Right cardiac atrium (tissue), 5 donors: ENCODE data around the gene TRDN. TPM values are rescaled to one million over a fixed set of nuclear protein-coding genes. Genes with fewer than 3 reads are reported as not detected.

Experiments used
- ATAC-seq, 2 donors: fragments of 200-7000 bp; cut with Tn5 transposase; one replicate each; pipeline versions ENCODE4 v1.8.0 to v1.9.1; 2020; ENCODE audit warnings: moderate library complexity in 2 of 2, mild to moderate bottlenecking in 1 of 2
- DNase-seq, 3 donors: peaks; one replicate each; pipeline ENCODE4 v3.0.0-alpha.2; 2020
- H3K27ac ChIP-seq: one replicate; pipeline ENCODE4 v1.5.1; 2013; ENCODE audit warnings: mild to moderate bottlenecking, low read length, control low read depth, moderate library complexity
- H3K27me3 ChIP-seq: one replicate; pipeline ENCODE4 v1.6.1; 2013; ENCODE audit not compliant: control insufficient read depth, insufficient read depth
- H3K4me1 ChIP-seq: one replicate; pipeline ENCODE4 v1.6.1; 2013; ENCODE audit warnings: low read length; ENCODE audit not compliant: control insufficient read depth, insufficient read depth
- H3K4me3 ChIP-seq: one replicate; pipeline ENCODE4 v1.5.1; 2013; ENCODE audit warnings: low read length, control low read depth
- H3K9me3 ChIP-seq: one replicate; pipeline ENCODE4 v1.6.1; 2013; ENCODE audit warnings: low read length; ENCODE audit not compliant: control insufficient read depth
- WGBS: extraction: QIAGEN DNeasy Blood & Tissue Kit; methylation state at CpG from one replicate; pipeline ENCODE4 v1.1.7; 2013; 5-methylcytosine and 5-hydroxymethylcytosine counted together
- intact Hi-C, 4 donors: fragments of 100-400 bp; cut with DNase I; formaldehyde crosslinking; loops; one replicate each; pipeline versions ENCODE4 v1.11.0 to v1.14.0; 2022 to 2023
- polyA plus RNA-seq: library from polyadenylated mRNA; stranded (reverse); fragments of 200-250 nt; gene quantifications from one replicate; pipeline ENCODE4 v1.2.3, GENCODE V29; 2013
- total RNA-seq, 4 donors: library from RNA; stranded (reverse); fragmentation: NEBNext Ultra II Directional; extraction: Animal tissue kit (Norgen Biotek cat#: 25700); gene quantifications; one replicate each; pipeline ENCODE4 v1.2.1, GENCODE V29; 2021
- donor health status: healthy with polysubstance abuse.
- donor health status: DM: no; HTN: yes; CAD: no.
- donor health status: DM: no; HTN: no; CAD: no.
- donor health status: DM: no; HTN: yes; CAD: no; lungs with severe emphysema.
- donor health status: DM: yes; HTN: yes; CAD: no.

The TRDN gene
- total and polyA plus RNA-seq, 5 donors, result 175 to 360 (median 271) TPM

DNA sequence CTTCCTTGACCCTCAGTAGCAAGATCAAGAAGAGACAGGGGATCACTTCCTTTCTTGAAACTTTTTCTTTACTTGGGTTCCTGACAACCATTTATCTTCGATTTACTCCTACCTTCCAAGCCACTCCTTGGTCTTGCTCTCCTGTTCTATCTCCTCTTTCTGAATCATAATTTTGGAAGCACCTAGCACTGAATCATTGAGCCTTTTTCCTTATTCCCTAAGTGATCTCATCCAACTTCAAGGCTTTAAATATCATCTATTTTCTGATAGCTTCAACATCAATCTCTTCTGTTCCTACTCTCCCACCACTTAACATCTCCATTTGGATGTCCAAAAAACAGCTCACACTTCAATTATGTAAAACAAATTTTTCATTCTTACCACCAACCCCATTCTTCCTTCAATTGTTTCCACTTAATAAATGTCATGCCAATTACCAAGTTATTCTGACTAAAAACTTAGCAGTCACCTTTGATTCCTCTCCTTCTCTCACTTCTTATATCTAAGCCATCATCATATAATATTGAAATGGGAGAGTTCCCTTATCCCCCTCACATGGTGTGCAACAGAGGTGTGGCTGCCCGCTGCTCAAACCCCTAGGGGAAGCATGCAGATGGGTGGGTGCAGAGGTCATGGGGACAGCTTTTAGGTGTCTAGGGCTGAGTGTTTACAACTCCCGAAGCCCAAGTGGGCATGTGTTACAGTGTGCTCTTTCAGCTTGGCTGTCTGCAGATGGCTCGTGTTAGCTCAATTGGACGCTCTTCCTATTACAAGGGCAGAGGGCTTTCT is 23.4 kb upstream of the TRDN start:
- no peak overlapping the region for H3K4me3 ChIP-seq
- DNase-seq (peak in 1 of 3 donors; percentile 7), ATAC-seq (no peak)
- no peaks in the 10 kb centered on the region for H3K4me1 ChIP-seq
- no peaks in the 10 kb centered on the region for H3K27me3 ChIP-seq
- WGBS, result 87% methylated on average over 5 of the region's 5 CpGs
- intact Hi-C loops, result no loop called here
- no peak overlapping the region for H3K27ac ChIP-seq
- no peaks in the 10 kb centered on the region for H3K9me3 ChIP-seq

DNA sequence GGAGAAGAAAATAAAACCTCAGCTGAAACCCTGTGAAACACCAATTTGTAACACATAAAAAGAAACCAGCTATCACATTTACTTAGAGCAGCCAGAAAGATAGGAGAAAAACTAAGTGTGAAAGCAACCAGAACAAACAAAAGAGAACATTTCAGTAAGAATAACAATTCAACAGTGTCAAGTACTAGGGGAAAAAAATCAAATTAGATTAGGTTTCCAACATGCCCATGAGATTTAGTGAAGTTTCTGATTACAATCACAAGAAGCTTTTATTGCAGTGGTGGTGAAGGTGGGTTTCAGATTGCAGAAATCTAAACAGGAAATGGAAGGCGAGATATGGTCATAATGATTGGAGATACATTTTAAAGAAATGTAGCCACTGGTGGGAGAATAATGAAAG is 22.1 kb upstream of the TRDN start:
- no peaks in the 10 kb centered on the region for H3K9me3 ChIP-seq
- no peaks in the 10 kb centered on the region for H3K4me1 ChIP-seq
- no peaks in the 10 kb centered on the region for H3K27me3 ChIP-seq
- no peak overlapping the region for H3K27ac ChIP-seq
- no peak overlapping the region for H3K4me3 ChIP-seq
- DNase-seq (no peak), ATAC-seq (no peak)
- intact Hi-C loops, result no loop called here
- WGBS, result 59% methylated on average over 1 of the region's 1 CpG

DNA sequence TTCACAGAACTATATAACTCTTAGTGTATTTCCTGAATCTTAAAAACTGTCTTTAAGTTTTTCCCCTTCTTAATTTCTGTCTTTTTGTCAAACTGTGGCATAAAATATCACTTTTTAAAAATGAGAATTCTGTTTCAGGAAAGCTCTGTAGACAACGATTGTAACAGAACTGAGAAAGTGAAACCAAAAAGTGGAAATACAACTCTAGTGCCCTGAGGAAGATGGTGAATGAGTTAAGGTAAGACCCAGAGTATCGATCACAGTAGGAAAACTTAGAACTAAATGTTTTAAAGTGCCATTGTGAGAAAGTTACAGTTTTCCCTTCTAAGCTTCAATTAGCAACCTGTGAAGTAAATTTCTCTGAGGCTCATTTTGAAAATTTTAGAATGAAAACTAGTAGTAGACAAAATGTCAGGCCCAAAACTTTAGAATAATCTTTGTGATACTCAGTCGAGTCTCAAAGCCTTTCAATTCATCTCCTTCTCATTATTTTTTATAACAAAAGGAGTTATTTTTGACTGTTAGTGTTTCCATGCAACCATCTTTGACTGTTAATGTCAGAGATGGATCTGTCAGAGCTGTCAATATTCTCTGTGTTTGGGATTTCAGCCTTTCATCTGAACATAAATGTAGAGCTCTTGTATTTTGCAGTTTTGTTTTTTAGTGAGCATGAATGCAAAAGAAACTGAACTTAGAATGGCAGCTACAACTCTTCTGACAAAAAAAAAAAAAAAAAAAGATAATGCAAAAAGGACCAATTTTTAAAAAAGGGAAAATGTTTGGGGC is 19.0 kb upstream of the TRDN start:
- H3K4me3 ChIP-seq, result peak overlapping the region; percentile 50
- intact Hi-C loops, result no loop called here
- no peak for ATAC-seq
- no peaks in the 10 kb centered on the region for H3K4me1 ChIP-seq
- H3K9me3 ChIP-seq, result no peaks in the 10 kb centered on the region
- 44% methylated on average over 3 of the region's 3 CpGs for WGBS
- H3K27ac ChIP-seq, result no peak overlapping the region
- no peaks in the 10 kb centered on the region for H3K27me3 ChIP-seq
- DNase-seq, result no peak

DNA sequence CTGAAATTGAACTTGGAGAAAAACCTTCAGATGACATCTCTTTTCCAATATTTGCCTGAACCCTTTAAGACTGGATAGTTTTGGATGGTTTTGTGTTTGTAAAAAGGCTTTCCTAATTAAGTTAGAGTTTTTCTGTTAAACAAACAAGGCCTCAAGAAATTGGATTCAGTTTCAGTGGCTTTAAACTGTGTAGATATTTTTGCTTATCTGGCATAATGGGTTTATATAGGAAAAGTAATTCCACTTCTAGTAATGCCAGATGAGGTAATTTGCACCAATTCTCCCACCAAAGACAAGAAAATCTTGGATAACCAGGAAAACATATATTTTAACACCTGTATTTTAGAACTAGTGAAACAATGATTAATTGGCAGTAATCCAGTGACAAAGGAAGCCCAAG is 12.0 kb upstream of the TRDN start:
- ATAC-seq, result no peak
- Histone ChIP-seq H3K27ac (no peak overlapping the region), H3K9me3 (no peaks in the 10 kb centered on the region), H3K4me3 (no peak overlapping the region), H3K27me3 (no peaks in the 10 kb centered on the region), H3K4me1 (no peaks in the 10 kb centered on the region)
- no peak for DNase-seq
- intact Hi-C loops, result no loop called here

DNA sequence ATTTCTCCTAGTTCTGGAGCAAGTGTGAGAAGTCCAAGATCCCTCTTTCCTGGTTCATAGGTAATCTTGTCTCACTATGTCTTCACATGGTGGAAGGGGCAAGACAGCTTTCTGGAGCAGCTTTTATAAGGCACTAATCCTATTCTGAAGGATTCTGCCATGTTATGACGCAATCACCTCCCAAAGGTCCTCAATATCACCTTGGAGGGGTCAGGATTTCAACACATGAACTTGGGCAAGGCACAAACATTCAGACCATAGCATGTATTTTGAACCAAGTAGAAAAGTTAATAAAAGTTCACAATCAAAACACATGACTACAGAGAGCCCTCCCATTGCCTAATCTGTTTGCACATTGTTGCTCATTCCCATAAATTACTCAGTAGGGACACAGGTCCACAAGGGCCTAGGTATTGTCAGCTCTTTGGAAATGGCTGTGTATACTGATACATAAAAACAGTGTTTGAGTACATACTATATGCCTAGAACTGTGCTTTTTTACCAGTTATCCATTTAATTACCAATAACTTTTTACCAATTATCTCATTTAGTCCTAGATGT is 11.3 kb upstream of the TRDN start:
- ATAC-seq (no peak), DNase-seq (no peak)
- Histone ChIP-seq H3K27ac (no peak overlapping the region), H3K4me3 (no peak overlapping the region), H3K27me3 (no peaks in the 10 kb centered on the region), H3K9me3 (no peaks in the 10 kb centered on the region), H3K4me1 (no peaks in the 10 kb centered on the region)
- WGBS, result 75% methylated on average over 1 of the region's 1 CpG
- intact Hi-C loops, result no loop called here

DNA sequence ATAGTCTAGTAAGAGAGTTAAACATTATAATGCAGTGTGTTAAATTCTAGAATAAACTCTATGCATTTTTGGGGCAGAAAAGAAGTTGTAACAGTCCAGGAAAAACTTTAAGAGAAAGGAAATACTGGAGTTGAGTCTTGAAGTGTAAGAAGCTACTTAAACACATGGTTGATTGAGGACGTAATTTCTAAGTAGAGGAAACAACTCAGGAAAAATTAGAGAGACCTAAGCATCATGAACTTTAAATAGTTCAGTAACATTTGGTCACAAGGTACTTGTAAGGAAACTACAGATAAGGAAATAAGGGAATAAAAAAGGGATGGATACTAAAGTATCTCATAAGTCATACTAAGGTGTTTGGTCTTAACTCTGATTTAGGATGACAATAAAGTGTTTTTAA is 4.7 kb upstream of the TRDN start:
- Histone ChIP-seq H3K4me3 (no peak overlapping the region), H3K4me1 (no peaks in the 10 kb centered on the region), H3K27ac (no peak overlapping the region), H3K27me3 (no peaks in the 10 kb centered on the region), H3K9me3 (no peaks in the 10 kb centered on the region)
- intact Hi-C loops, result no loop called here
- DNase-seq (no peak), ATAC-seq (no peak)
- 42% methylated on average over 1 of the region's 1 CpG for WGBS

DNA sequence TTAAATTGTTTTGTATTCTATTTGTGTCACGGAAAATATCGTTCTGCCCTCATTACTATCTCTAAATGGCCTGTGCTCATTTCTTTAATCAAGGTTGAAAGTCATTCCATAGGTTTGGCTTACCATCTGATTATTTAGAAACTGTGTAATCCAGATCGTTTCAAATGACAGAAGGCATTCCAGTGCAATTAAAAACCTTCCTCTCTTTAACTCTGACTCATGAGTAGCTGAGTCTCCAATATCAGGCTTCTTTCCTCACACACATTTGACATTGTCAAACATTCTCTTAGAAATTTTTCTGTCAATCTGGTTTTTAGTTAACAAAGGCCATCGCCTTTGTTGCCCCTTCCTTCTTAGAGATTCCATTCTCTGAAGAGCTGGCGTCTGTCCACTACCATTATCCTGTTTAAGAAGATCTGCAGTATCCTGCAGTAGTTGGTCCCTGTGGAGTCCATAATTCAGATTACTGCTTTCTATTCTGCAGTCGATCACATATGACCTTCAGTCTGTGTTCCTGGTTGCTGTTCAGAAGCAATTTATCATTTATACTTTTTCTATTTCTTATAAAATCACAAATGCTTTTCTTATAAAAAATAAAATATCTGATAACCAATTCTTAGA is 3.9 kb upstream of the TRDN start:
- Histone ChIP-seq H3K9me3 (no peaks in the 10 kb centered on the region), H3K4me1 (no peaks in the 10 kb centered on the region), H3K27me3 (no peaks in the 10 kb centered on the region), H3K4me3 (no peak overlapping the region), H3K27ac (no peak overlapping the region)
- DNase-seq (no peak), ATAC-seq (no peak)
- intact Hi-C loops, result no loop called here
- WGBS, result 43% methylated on average over 6 of the region's 6 CpGs

DNA sequence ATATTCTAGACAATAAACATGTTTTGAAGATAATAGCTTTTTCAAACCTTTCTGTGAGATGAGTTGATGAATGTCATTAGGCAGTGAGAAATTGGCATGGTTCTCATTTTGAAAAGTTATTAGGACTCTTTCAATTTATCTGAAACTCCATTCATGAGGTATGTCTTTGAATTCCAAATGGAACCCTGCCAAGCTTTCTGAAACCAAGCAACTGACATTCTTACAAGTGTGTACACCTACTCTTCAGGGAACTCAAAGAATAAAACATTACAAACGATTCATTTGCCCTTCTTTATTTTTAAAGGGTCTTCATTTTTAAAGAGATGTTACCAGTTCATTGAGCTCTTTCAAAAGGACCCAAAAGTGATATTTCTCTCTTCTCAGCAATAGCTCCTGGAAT is 2.1 kb upstream of the TRDN start:
- Histone ChIP-seq H3K4me1 (no peaks in the 10 kb centered on the region), H3K4me3 (no peak overlapping the region), H3K27me3 (no peaks in the 10 kb centered on the region), H3K9me3 (no peaks in the 10 kb centered on the region), H3K27ac (no peak overlapping the region)
- no peak for ATAC-seq
- WGBS, result 22% methylated on average over 1 of the region's 1 CpG
- intact Hi-C loops, result no loop called here
- DNase-seq, result no peak

DNA sequence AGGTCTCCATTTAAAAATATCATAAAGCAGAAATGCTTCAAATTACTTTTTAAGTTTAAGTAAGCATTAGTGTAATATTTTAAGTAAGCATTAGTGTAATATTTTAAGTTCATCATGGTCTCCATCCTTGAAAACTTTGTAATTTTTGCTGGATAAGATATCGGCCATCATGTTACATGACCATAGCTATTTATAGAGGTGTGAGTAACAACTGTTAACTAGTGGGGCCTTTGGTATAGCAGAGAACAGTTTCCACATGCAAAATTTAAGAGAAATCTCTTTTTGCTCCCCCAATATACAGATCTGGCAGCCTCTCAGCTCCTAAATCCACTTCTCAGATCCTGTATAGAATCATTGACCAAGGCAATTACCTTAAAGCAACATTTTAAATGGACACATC is 468 bp downstream of the TRDN start:
- H3K9me3 ChIP-seq, result no peaks in the 10 kb centered on the region
- intact Hi-C loops, result no loop called here
- ATAC-seq (peak; percentile 71 to 81), DNase-seq (no peak)
- no peaks in the 10 kb centered on the region for H3K27me3 ChIP-seq
- WGBS, result 46% methylated on average over 1 of the region's 1 CpG
- peak overlapping the region; percentile 84 for H3K4me3 ChIP-seq
- no peaks in the 10 kb centered on the region for H3K4me1 ChIP-seq
- H3K27ac ChIP-seq, result peak overlapping the region; percentile 88

DNA sequence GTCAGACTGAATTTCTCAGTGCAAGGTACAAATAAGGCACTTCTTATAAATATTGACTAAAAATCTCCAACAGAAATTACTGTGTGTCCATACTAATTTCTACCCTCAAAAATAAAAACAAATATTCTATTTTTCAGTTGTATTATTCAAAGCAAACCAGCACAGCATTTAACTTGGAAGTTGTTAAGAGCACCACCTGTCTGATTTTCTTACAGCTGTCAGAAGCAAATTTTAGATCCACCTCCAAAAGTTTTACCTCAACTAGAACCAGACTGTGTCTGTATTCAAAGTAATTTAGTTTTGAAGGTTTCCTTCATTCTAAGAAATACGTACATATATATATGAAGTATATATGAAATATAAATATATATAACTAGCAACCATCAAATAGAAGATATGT is 1.2 kb downstream of the TRDN start:
- 57% methylated on average over 1 of the region's 1 CpG for WGBS
- H3K27me3 ChIP-seq, result no peaks in the 10 kb centered on the region
- intact Hi-C loops, result no loop called here
- ATAC-seq, result no peak
- H3K4me1 ChIP-seq, result no peaks in the 10 kb centered on the region
- DNase-seq, result no peak
- peak overlapping the region; percentile 72 for H3K4me3 ChIP-seq
- H3K27ac ChIP-seq, result no peak overlapping the region
- H3K9me3 ChIP-seq, result no peaks in the 10 kb centered on the region

DNA sequence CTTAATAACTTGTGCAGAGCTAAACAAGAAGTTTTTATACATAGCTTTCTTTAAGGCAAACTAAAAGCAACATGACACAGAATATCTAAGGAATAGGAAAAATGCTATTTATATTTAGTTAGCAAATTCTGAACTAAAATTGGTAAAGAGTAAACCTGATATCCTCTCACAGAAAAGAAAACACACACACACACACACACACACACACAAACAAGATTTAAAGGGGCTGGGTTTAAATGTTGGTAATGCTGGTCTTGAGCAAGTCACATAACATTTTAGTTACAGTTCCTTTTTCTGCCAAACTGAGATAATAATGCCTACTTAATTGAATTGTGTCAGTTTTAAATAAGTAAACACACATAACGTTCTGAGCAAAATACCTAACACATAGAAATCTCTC is 1.6 kb downstream of the TRDN start:
- Histone ChIP-seq H3K27ac (peak overlapping the region; percentile 45), H3K9me3 (no peaks in the 10 kb centered on the region), H3K4me1 (no peaks in the 10 kb centered on the region), H3K4me3 (peak overlapping the region; percentile 72), H3K27me3 (no peaks in the 10 kb centered on the region)
- intact Hi-C loops, result no loop called here
- ATAC-seq, result no peak
- no peak for DNase-seq
- 31% methylated on average over 1 of the region's 1 CpG for WGBS
